ENCODE measurements around the gene RTN4.

DNA sequence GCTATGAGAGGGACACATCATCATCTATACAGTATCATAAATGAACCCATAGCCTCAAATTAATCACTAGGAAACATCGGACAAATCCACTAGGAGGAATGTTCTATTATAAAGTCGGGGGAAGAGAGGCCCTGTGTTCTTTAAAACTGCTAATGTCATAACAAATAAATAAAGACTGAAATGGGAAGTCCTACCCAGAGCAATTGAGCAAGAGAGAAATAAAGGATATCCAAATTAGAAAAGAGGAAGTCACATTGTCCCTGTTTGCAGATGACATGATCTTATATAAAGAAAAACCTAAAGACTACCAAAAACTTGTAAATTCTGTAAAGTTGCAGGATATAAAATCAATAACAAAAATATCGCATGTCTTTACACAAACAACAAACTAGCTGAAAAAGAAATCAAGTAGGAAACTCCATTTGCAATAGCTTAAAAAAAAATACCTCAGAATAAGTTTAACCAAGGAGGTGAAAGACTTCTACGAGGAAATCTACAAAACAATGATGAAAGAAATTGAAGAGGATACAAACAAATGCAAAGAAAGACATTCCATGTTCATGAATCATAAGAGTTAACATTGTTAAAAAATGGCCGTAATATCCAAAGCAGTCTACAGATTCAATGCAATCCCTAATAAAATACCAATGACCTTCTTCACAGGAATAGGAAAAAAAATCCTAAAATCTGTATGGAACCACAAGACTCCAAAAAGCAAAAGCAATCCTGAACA is 30.6 kb downstream of the RTN4 start:
- TF ChIP-seq, protein P1, sequence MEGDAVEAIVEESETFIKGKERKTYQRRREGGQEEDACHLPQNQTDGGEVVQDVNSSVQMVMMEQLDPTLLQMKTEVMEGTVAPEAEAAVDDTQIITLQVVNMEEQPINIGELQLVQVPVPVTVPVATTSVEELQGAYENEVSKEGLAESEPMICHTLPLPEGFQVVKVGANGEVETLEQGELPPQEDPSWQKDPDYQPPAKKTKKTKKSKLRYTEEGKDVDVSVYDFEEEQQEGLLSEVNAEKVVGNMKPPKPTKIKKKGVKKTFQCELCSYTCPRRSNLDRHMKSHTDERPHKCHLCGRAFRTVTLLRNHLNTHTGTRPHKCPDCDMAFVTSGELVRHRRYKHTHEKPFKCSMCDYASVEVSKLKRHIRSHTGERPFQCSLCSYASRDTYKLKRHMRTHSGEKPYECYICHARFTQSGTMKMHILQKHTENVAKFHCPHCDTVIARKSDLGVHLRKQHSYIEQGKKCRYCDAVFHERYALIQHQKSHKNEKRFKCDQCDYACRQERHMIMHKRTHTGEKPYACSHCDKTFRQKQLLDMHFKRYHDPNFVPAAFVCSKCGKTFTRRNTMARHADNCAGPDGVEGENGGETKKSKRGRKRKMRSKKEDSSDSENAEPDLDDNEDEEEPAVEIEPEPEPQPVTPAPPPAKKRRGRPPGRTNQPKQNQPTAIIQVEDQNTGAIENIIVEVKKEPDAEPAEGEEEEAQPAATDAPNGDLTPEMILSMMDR (IDR thresholded peaks at IDR 0.05; ENCODE audit: low read length), result no peak
- TF ChIP-seq EZH2 (IDR thresholded peaks at IDR 0.05; ENCODE audit: borderline replicate concordance, low read length), result no peak
